ENCODE results near the gene CEPT1. TPM values are rescaled to one million over a fixed set of nuclear protein-coding genes. Genes with fewer than 3 reads are reported as not detected.
"Not testable (repeated sequence)": the region's sequence is repeated elsewhere in the genome, so short reads cannot be mapped to it uniquely, and the experiment has no call there.

Gene CEPT1
- total RNA-seq, 1 donor from 2014 or later = 87.0 TPM

- Mint-ChIP-seq H3K27ac (peak overlapping the region; percentile 95), H3K36me3 (ENCODE audit: low read depth) (no peaks in the 10 kb centered on the region), H3K9me3 (peaks cover 2% of the 10 kb centered on the region), H3K27me3 (no peaks in the 10 kb centered on the region), H3K4me3 (peak overlapping the region; percentile 42), H3K4me1 (peaks cover 83% of the 10 kb centered on the region)
- DNase-seq (no peak), ATAC-seq (ENCODE audit: low read depth) (no peak)
- ChIA-PET CTCF (interaction anchor here (1.5 to 2.5 kb wide), 2 partner anchors 11 to 185 kb away, joined by 6 to 7 read pairs; no protein-coding TSS in a partner anchor), POLR2A (interaction anchor here (0.7 to 8.8 kb wide), 10 partner anchors 10 to 343 kb away, joined by 3 to 258 read pairs (median 6); partner anchors contain the start of genes CD53, CEPT1, CHI3L2 and DENND2D)
- intact Hi-C loops (cut with micrococcal nuclease) = loop anchor here (5.0 kb wide), 4 partner anchors 253 to 543 kb away; partner anchors contain the start of genes KCNA3, LRIF1 and RAP1A
- no peak for TF ChIP-seq CTCF (IDR thresholded peaks at IDR 0.05)
Observed at GRCh38 chr1:111214884-111215283, 74.9 kb downstream of the CEPT1 start.

- Mint-ChIP-seq H3K27ac (peak overlapping the region; percentile 95), H3K4me3 (peak overlapping the region; percentile 21), H3K4me1 (peaks cover 86% of the 10 kb centered on the region)
- ChIA-PET POLR2A (interaction anchor here (0.7 to 8.8 kb wide), 13 partner anchors 9 to 402 kb away, joined by 3 to 258 read pairs (median 6); partner anchors contain the start of genes CD53, CEPT1, CHI3L2 and DENND2D), CTCF (interaction anchor here (0.6 to 2.5 kb wide), 2 partner anchors 185 to 267 kb away, joined by 3 to 6 read pairs; no protein-coding TSS in a partner anchor)
- not testable (repeated sequence) for H3K27me3 Mint-ChIP-seq; ATAC-seq (ENCODE audit: low read depth); H3K36me3 Mint-ChIP-seq (ENCODE audit: low read depth); DNase-seq; H3K9me3 Mint-ChIP-seq
- intact Hi-C loops (cut with micrococcal nuclease) = loop anchor here (5.0 kb wide), 4 partner anchors 253 to 543 kb away; partner anchors contain the start of genes KCNA3, LRIF1 and RAP1A
Observed at GRCh38 chr1:111215285-111215684, 75.3 kb downstream of the CEPT1 start.

GRCh38 chr1:111216751-111217150 lies 76.7 kb downstream of the CEPT1 start:
- Mint-ChIP-seq H3K27me3 (no peaks in the 10 kb centered on the region), H3K36me3 (ENCODE audit: low read depth) (no peaks in the 10 kb centered on the region), H3K9me3 (peaks cover 1% of the 10 kb centered on the region), H3K4me1 (peaks cover 96% of the 10 kb centered on the region), H3K4me3 (peak overlapping the region; percentile 52), H3K27ac (peak overlapping the region; percentile 95)
- DNase-seq = no peak
- CTCF ChIA-PET = interaction anchor here (0.9 to 1.9 kb wide), 4 partner anchors 13 to 184 kb away, joined by 3 to 8 read pairs (median 5); no protein-coding TSS in a partner anchor
- intact Hi-C loops (cut with micrococcal nuclease) = loop anchor here (1.0 to 5.0 kb wide), 7 partner anchors 12 to 544 kb away; partner anchors contain the start of genes KCNA3, LRIF1 and RAP1A
- POLR2A ChIA-PET = interaction anchor here (0.6 to 8.8 kb wide), 14 partner anchors 10 to 291 kb away, joined by 3 to 258 read pairs (median 5); partner anchors contain the start of genes CEPT1, CHI3L2, DENND2D and DRAM2
- no peak for ATAC-seq (ENCODE audit: low read depth)
- TF ChIP-seq CTCF (IDR thresholded peaks at IDR 0.05) = no peak

- CTCF ChIA-PET = interaction anchor here (0.9 to 1.9 kb wide), 4 partner anchors 14 to 183 kb away, joined by 3 to 8 read pairs (median 5); no protein-coding TSS in a partner anchor
- intact Hi-C loops (cut with micrococcal nuclease) = loop anchor here (2.0 to 5.0 kb wide), 5 partner anchors 79 to 545 kb away; partner anchors contain the start of genes KCNA3, LRIF1 and RAP1A
Observed at GRCh38 chr1:111217183-111217910, 77.3 kb downstream of the CEPT1 start.

More at GRCh38 chr1:111217183-111217910, 77.3 kb downstream of the CEPT1 start:
- Mint-ChIP-seq H3K4me3 (peak overlapping the region; percentile 52), H3K4me1 (peaks cover 100% of the 10 kb centered on the region), H3K9me3 (no peaks in the 10 kb centered on the region), H3K27me3 (no peaks in the 10 kb centered on the region), H3K27ac (peak overlapping the region; percentile 95), H3K36me3 (ENCODE audit: low read depth) (no peaks in the 10 kb centered on the region)
- TF ChIP-seq CTCF (IDR thresholded peaks at IDR 0.05) = no peak
- DNase-seq (no peak), ATAC-seq (ENCODE audit: low read depth) (no peak)
- POLR2A ChIA-PET = interaction anchor here (0.7 to 8.8 kb wide), 16 partner anchors 9 to 538 kb away, joined by 3 to 258 read pairs (median 5); partner anchors contain the start of genes CEPT1, CHI3L2, DDX20 and DENND2D

Measured in activated B cell treated with CpG ODN at 0.5 μM for 24 hours (primary cell).